Activated CD4-positive, CD25-positive, alpha-beta regulatory T cell treated with anti-CD3 and anti-CD28 coated beads, Interleukin-2, amount 50 U/mL, for 16 hours (primary cell): ENCODE measurements around the gene PI4KB.
"Not testable (repeated sequence)": the region's sequence is repeated elsewhere in the genome, so short reads cannot be mapped to it uniquely, and the experiment has no call there.

Experiments used
- DNase-seq: peaks from one replicate; pipeline ENCODE4 v3.0.0-alpha.2; 2020; ENCODE audit warnings: low read depth, low spot score

Gene PI4KB

GRCh38 chr1:151281225-151281968 is 45.8 kb downstream of the PI4KB start:
- peak; percentile 96 for DNase-seq

- DNase-seq: no peak
Observed at GRCh38 chr1:151277249-151277648, 50.0 kb downstream of the PI4KB start.

- not testable (repeated sequence) for DNase-seq
Observed at GRCh38 chr1:151275341-151275740, 51.9 kb downstream of the PI4KB start.

- no peak for DNase-seq
Observed at GRCh38 chr1:151273924-151274466, 53.2 kb downstream of the PI4KB start.

- DNase-seq: no peak
Observed at GRCh38 chr1:151267760-151268159, 59.5 kb downstream of the PI4KB start.

- DNase-seq: no peak
Observed at GRCh38 chr1:151266821-151267220, 60.4 kb downstream of the PI4KB start.

GRCh38 chr1:151266315-151266714 is 60.9 kb downstream of the PI4KB start:
- DNase-seq: no peak

GRCh38 chr1:151265446-151266236 is 61.6 kb downstream of the PI4KB start:
- no peak for DNase-seq

- DNase-seq: no peak
Observed at GRCh38 chr1:151259351-151259750, 67.9 kb downstream of the PI4KB start.

- DNase-seq: no peak
Observed at GRCh38 chr1:151255381-151255780, 71.8 kb downstream of the PI4KB start.

GRCh38 chr1:151254217-151255213 is 72.7 kb downstream of the PI4KB start, which contains the start of gene PSMD4:
PSMD4 (plus strand) TSS chr1:151254734; CDS start chr1:151254783, 49 bp downstream.
- DNase-seq: peak; percentile 85

GRCh38 chr1:151251656-151252470 is 75.4 kb downstream of the PI4KB start:
- DNase-seq: peak; percentile 52

- no peak for DNase-seq
Observed at GRCh38 chr1:151246786-151247185, 80.4 kb downstream of the PI4KB start.

- DNase-seq: no peak
Observed at GRCh38 chr1:151243683-151244216, 83.5 kb downstream of the PI4KB start.

- no peak for DNase-seq
Observed at GRCh38 chr1:151242442-151242841, 84.8 kb downstream of the PI4KB start.
